GM21360 (cell line): ENCODE measurements around the gene PCP4.

Experiments used
- ATAC-seq: cut with Tn5 transposase; IDR thresholded peaks from one replicate; pipeline ENCODE4 v1.9.1; 2021; ENCODE audit warnings: mild to moderate bottlenecking, moderate library complexity; ENCODE audit not compliant: unreplicated experiment

The PCP4 gene

GRCh38 chr21:39969691-39970364 is 102.6 kb downstream of the PCP4 start:
- ATAC-seq = no peak

- ATAC-seq = no peak
Measured at GRCh38 chr21:39971956-39972355, 104.7 kb downstream of the PCP4 start.

- ATAC-seq = no peak
Measured at GRCh38 chr21:39972471-39972870, 105.2 kb downstream of the PCP4 start.

GRCh38 chr21:39972976-39973770 is 105.9 kb downstream of the PCP4 start:
- ATAC-seq = no peak

GRCh38 chr21:39976800-39977199 is 109.6 kb downstream of the PCP4 start:
- ATAC-seq = no peak
